OCI-LY1 (cell line): Measurements from ENCODE around the gene IGFBPL1.

Experiments
- H2AFZ ChIP-seq: fragments of 200-600 bp; sonication (generic), shearing (Covaris generic); 2 replicates; pipeline ENCODE4 v1.6.0; 2014; ENCODE audit warnings: antibody characterized with exemption, mild to moderate bottlenecking, low read length
- H3F3A ChIP-seq: fragments of 200-600 bp; sonication (generic), shearing (Covaris generic); 2 replicates; pipeline ENCODE4 v1.6.0; 2014; ENCODE audit warnings: mild to moderate bottlenecking, antibody characterized with exemption, low read length, moderate library complexity; ENCODE audit not compliant: insufficient read depth
- H3K27ac ChIP-seq: fragments of 200-600 bp; sonication (generic); 2 replicates; pipeline ENCODE4 v1.5.1; 2014; ENCODE audit warnings: low read length, mixed run types, mild to moderate bottlenecking, low read depth; ENCODE audit not compliant: poor library complexity, severe bottlenecking
- H3K27me3 ChIP-seq: fragments of 200-600 bp; sonication (generic); 2 replicates; pipeline ENCODE4 v1.6.0; 2014; ENCODE audit warnings: antibody characterized with exemption, mild to moderate bottlenecking, low read length, moderate library complexity; ENCODE audit not compliant: insufficient read depth
- H3K36me3 ChIP-seq: fragments of 200-600 bp; sonication (generic); 2 replicates; pipeline ENCODE4 v1.6.1; 2014; ENCODE audit warnings: mild to moderate bottlenecking, antibody characterized with exemption, low read length, moderate library complexity, mixed read lengths; ENCODE audit not compliant: insufficient read depth
- H3K4me1 ChIP-seq: fragments of 200-600 bp; sonication (generic); 2 replicates; pipeline ENCODE4 v1.5.1; 2014; ENCODE audit warnings: mild to moderate bottlenecking, low read length, moderate library complexity; ENCODE audit not compliant: insufficient read depth, severe bottlenecking
- H3K4me2 ChIP-seq: fragments of 200-600 bp; sonication (generic), shearing (Covaris generic); 2 replicates; pipeline ENCODE4 v1.6.1; 2014; ENCODE audit warnings: low read length
- H3K4me3 ChIP-seq: fragments of 200-600 bp; sonication (generic); 2 replicates; pipeline ENCODE4 v1.5.1; 2014; ENCODE audit warnings: low read length, low read depth, mild to moderate bottlenecking, mixed read lengths; ENCODE audit not compliant: poor library complexity, severe bottlenecking
- H3K79me2 ChIP-seq: fragments of 200-600 bp; shearing (Covaris generic); 2 replicates; pipeline ENCODE4 v1.6.1; 2016; ENCODE audit warnings: mixed run types, low read length, mixed read lengths; ENCODE audit not compliant: insufficient read depth
- H3K9ac ChIP-seq: fragments of 200-600 bp; sonication (generic), shearing (Covaris generic); 2 replicates; pipeline ENCODE4 v1.6.1; 2014; ENCODE audit warnings: mild to moderate bottlenecking, low read length, mixed read lengths
- H3K9me2 ChIP-seq: fragments of 200-600 bp; sonication (generic), shearing (Covaris generic); 2 replicates; pipeline ENCODE4 v1.6.1; 2014; ENCODE audit warnings: low read depth, mild to moderate bottlenecking, low read length, mixed read lengths
- H3K9me3 ChIP-seq: fragments of 200-600 bp; shearing (Covaris generic); 2 replicates; pipeline ENCODE4 v1.6.1; 2014; ENCODE audit warnings: low read length, mixed read lengths
- H4K20me1 ChIP-seq: fragments of 200-600 bp; sonication (generic), shearing (Covaris generic); 2 replicates; pipeline ENCODE4 v1.6.0; 2016; ENCODE audit warnings: mild to moderate bottlenecking, low read length; ENCODE audit not compliant: insufficient read depth
- CTCF ChIP-seq: fragments of 200-600 bp; sonication (generic), shearing (Covaris generic); IDR thresholded peaks from 2 replicates; pipeline ENCODE4 v1.5.1; 2017; ENCODE audit warnings: mild to moderate bottlenecking, antibody characterized with exemption, low read length, moderate library complexity, mixed read lengths
- EZH2 ChIP-seq: fragments of 200-600 bp; sonication (generic), shearing (Covaris generic); IDR thresholded peaks from 2 replicates; pipeline ENCODE4 v1.8.0; 2017; ENCODE audit warnings: borderline replicate concordance, mixed run types, mild to moderate bottlenecking, antibody characterized with exemption, low read length, moderate library complexity, mixed read lengths

Gene IGFBPL1

GRCh38 chr9:38445154-38446043 lies 21.1 kb upstream of the IGFBPL1 start:
- no peak overlapping the region for H3K27ac ChIP-seq
- H3K4me2 ChIP-seq: no peak overlapping the region
- H3K36me3 ChIP-seq: no peaks in the 10 kb centered on the region
- H3K9me2 ChIP-seq: no peaks in the 10 kb centered on the region
- no peaks in the 10 kb centered on the region for H3F3A ChIP-seq
- H2AFZ ChIP-seq: no peak overlapping the region
- H3K27me3 ChIP-seq: no peaks in the 10 kb centered on the region
- H3K4me3 ChIP-seq: no peak overlapping the region
- no peaks in the 10 kb centered on the region for H3K9me3 ChIP-seq
- H3K4me1 ChIP-seq: no peaks in the 10 kb centered on the region
- H3K79me2 ChIP-seq: no peaks in the 10 kb centered on the region
- no peaks in the 10 kb centered on the region for H4K20me1 ChIP-seq
- no peak overlapping the region for H3K9ac ChIP-seq
- no peak for TF ChIP-seq CTCF
- TF ChIP-seq EZH2: no peak

DNA sequence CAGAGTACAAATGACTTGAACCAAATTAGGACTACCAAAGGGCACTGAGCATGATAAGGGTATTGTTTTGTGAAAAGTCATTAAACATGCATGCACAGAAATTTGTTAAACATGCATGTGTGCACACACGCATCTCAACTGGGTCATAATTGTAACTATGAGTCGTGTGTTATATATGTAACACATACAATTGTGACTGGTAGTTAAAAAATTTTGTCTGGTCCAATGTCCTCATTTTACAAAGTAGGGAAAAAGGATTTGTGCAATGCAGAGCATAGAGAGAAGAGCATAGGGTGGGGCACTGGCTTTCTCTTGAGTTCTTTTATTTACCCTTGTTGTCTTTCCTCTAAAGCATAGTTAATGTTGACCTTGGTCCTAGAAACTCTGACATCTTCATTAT lies 19.3 kb upstream of the IGFBPL1 start:
- no peaks in the 10 kb centered on the region for H3K36me3 ChIP-seq
- H3K27ac ChIP-seq: no peak overlapping the region
- no peak overlapping the region for H2AFZ ChIP-seq
- TF ChIP-seq CTCF: no peak
- TF ChIP-seq EZH2: no peak
- no peak overlapping the region for H3K9ac ChIP-seq
- H3K9me3 ChIP-seq: no peaks in the 10 kb centered on the region
- H3K27me3 ChIP-seq: no peaks in the 10 kb centered on the region
- no peaks in the 10 kb centered on the region for H3K4me1 ChIP-seq
- no peak overlapping the region for H3K4me2 ChIP-seq
- no peaks in the 10 kb centered on the region for H4K20me1 ChIP-seq
- no peaks in the 10 kb centered on the region for H3K9me2 ChIP-seq
- H3K79me2 ChIP-seq: no peaks in the 10 kb centered on the region
- H3F3A ChIP-seq: no peaks in the 10 kb centered on the region
- H3K4me3 ChIP-seq: no peak overlapping the region

DNA sequence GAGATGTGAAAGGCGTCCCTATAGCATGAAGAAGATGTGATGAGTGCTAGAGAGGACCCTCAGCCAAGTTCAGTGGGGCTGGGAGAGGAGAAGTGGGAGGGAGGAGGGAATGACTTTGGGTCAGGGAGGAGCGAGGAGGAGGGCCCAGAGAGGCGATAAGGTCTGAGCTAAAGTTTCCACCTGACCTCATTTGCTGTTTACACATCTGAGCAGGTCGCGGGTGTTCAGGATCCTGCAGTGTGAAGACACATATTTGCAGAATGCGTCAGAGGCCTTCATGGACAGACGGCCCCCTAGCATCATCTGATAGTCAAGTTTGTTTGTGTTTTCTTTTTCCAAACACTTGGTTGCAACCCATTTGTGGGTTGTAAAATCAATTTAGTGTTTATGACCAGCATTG lies 18.9 kb upstream of the IGFBPL1 start:
- H4K20me1 ChIP-seq: no peaks in the 10 kb centered on the region
- no peak overlapping the region for H3K4me2 ChIP-seq
- no peaks in the 10 kb centered on the region for H3K9me2 ChIP-seq
- no peaks in the 10 kb centered on the region for H3K27me3 ChIP-seq
- H3K4me1 ChIP-seq: no peaks in the 10 kb centered on the region
- no peaks in the 10 kb centered on the region for H3K79me2 ChIP-seq
- H3K36me3 ChIP-seq: no peaks in the 10 kb centered on the region
- no peak for TF ChIP-seq CTCF
- H3K27ac ChIP-seq: no peak overlapping the region
- no peaks in the 10 kb centered on the region for H3F3A ChIP-seq
- H3K9me3 ChIP-seq: no peaks in the 10 kb centered on the region
- H3K9ac ChIP-seq: no peak overlapping the region
- H2AFZ ChIP-seq: no peak overlapping the region
- no peak overlapping the region for H3K4me3 ChIP-seq
